HCT116 (cell line): ENCODE measurements around the gene U2AF1L4. TPM values are rescaled to one million over a fixed set of nuclear protein-coding genes. Genes with fewer than 3 reads are reported as not detected.

Experiments used
- ATAC-seq: fragments of 200-7000 bp; cut with Tn5 transposase; 2 replicates; pipeline ENCODE4 v1.9.1; 2020; ENCODE audit warnings: mild to moderate bottlenecking, moderate library complexity
- BruUV-seq: library from RNA; stranded (reverse); fragments of 400-500 nt; replicated peaks from 2 replicates; lab custom pipeline; 2021; lab: Mats Ljungman, UMichigan
- CTCF ChIA-PET: fragments of 300-600 bp; sonication (Branson Sonifier 250); formaldehyde crosslinking; loops from one replicate; lab custom pipeline; 2021; ENCODE audit warnings: antibody characterized with exemption; lab: Charles Lee
- POLR2A ChIA-PET: fragments of 300-600, 350-600 bp; sonication (Branson Sonifier 250); formaldehyde crosslinking; loops from one replicate; lab custom pipeline; 2021; ENCODE audit warnings: antibody characterized with exemption; lab: Charles Lee
- RAD21 ChIA-PET, 2 experiments: fragments of 300-600 bp; sonication (Branson Sonifier 250); formaldehyde crosslinking; loops; one replicate each; lab custom pipeline; 2023; ENCODE audit warnings: low total read pairs in 2 of 2; ENCODE audit not compliant: uncharacterized antibody in 2 of 2, unreplicated experiment in 2 of 2, low non-redundant PET in 1 of 2; lab: Charles Lee
- DNase-seq: peaks from one replicate; pipeline ENCODE4 v3.0.0-alpha.2; 2010; ENCODE audit warnings: low read depth, low spot score
- H2AFZ ChIP-seq: fragments of 200-600 bp; shearing (Covaris generic), sonication (generic); 2 replicates; pipeline ENCODE4 v1.6.1; 2017; ENCODE audit warnings: low read depth, mixed run types, mixed read lengths, antibody characterized with exemption, low read length; ENCODE audit not compliant: poor library complexity, severe bottlenecking
- H3K27ac ChIP-seq: 2 replicates; pipeline ENCODE4 v1.5.1; 2012; ENCODE audit warnings: low read depth, low read length
- H3K27me3 ChIP-seq: fragments of 200-600 bp; sonication (generic); 2 replicates; pipeline ENCODE4 v1.6.1; 2016; ENCODE audit warnings: mixed run types, low read length, mixed read lengths; ENCODE audit not compliant: insufficient read depth
- H3K36me3 ChIP-seq, 2 experiments: fragments of 200-500 bp in 1 of 2; fragments of 200-600 bp in 1 of 2; sonication (Bioruptor generic) in 1 of 2; sonication (generic) in 1 of 2; 2 replicates each; pipeline versions ENCODE4 v1.5.1 to v1.6.1; 2014 to 2016; ENCODE audit warnings: low read length in 2 of 2, inconsistent platforms in 1 of 2, mixed read lengths in 1 of 2, mixed run types in 1 of 2; ENCODE audit not compliant: insufficient read depth in 2 of 2, control insufficient read depth in 1 of 2
- H3K4me1 ChIP-seq, 2 experiments: fragments of 200-600 bp in 1 of 2; sonication (generic) in 1 of 2; 2 replicates each; pipeline versions ENCODE4 v1.5.1 to v1.6.1; 2012 to 2017; ENCODE audit warnings: low read length in 2 of 2, inconsistent platforms in 1 of 2, mild to moderate bottlenecking in 1 of 2, mixed read lengths in 1 of 2, mixed run types in 1 of 2, moderate library complexity in 1 of 2; ENCODE audit not compliant: insufficient read depth in 2 of 2, control insufficient read depth in 1 of 2
- H3K4me2 ChIP-seq: fragments of 200-600 bp; sonication (generic); 2 replicates; pipeline ENCODE4 v1.6.1; 2017; ENCODE audit warnings: mixed run types, low read length, mixed read lengths
- H3K4me3 ChIP-seq, 2 experiments: fragments of 200-600 bp in 1 of 2; sonication (generic) in 1 of 2; replicated peaks in 1 of 2; 2 replicates each; pipeline ENCODE4 v1.5.1; 2011 to 2016; ENCODE audit warnings: low read length in 2 of 2, control low read depth in 1 of 2, low read depth in 1 of 2, mild to moderate bottlenecking in 1 of 2, mixed read lengths in 1 of 2, mixed run types in 1 of 2
- H3K79me2 ChIP-seq: fragments of 200-600 bp; sonication (generic); 2 replicates; pipeline ENCODE4 v1.6.1; 2017; ENCODE audit warnings: mild to moderate bottlenecking, mixed run types, low read length, moderate library complexity, mixed read lengths; ENCODE audit not compliant: insufficient read depth
- H3K9ac ChIP-seq: fragments of 200-600 bp; sonication (generic); 2 replicates; pipeline ENCODE4 v1.6.1; 2016; ENCODE audit warnings: low read length, mixed read lengths
- H3K9me2 ChIP-seq: fragments of 200-600 bp; sonication (generic), shearing (Covaris generic); 2 replicates; pipeline ENCODE4 v1.6.1; 2017; ENCODE audit warnings: mixed run types, mild to moderate bottlenecking, moderate library complexity; ENCODE audit not compliant: insufficient read depth
- H3K9me3 ChIP-seq, 2 experiments: fragments of 200-500 bp in 1 of 2; fragments of 200-600 bp in 1 of 2; sonication (Bioruptor generic) in 1 of 2; sonication (generic) in 1 of 2; 2 replicates each; pipeline ENCODE4 v1.6.1; 2014 to 2017; ENCODE audit warnings: low read length in 2 of 2, mixed read lengths in 2 of 2, inconsistent platforms in 1 of 2, low read depth in 1 of 2, mild to moderate bottlenecking in 1 of 2, mixed run types in 1 of 2, moderate library complexity in 1 of 2; ENCODE audit not compliant: control insufficient read depth in 1 of 2, insufficient read depth in 1 of 2
- H4K20me1 ChIP-seq: fragments of 200-600 bp; sonication (generic), shearing (Covaris generic); 2 replicates; pipeline ENCODE4 v1.6.1; 2017; ENCODE audit warnings: mixed run types, mild to moderate bottlenecking, moderate library complexity; ENCODE audit not compliant: insufficient read depth
- ATF3 ChIP-seq: IDR thresholded peaks from 2 replicates; pipeline ENCODE4 v1.6.1; 2012
- CEBPB ChIP-seq: IDR thresholded peaks from 2 replicates; pipeline ENCODE4 v1.6.1; 2012; ENCODE audit warnings: low read depth
- EGR1 ChIP-seq: IDR thresholded peaks from 2 replicates; pipeline ENCODE4 v1.6.1; 2012; ENCODE audit warnings: low read depth
- ELF1 ChIP-seq: IDR thresholded peaks from 2 replicates; pipeline ENCODE4 v1.6.1; 2012; ENCODE audit warnings: low read depth, borderline replicate concordance
- EZH2 ChIP-seq: fragments of 200-600 bp; sonication (generic); IDR thresholded peaks from 2 replicates; pipeline ENCODE4 v1.6.1; 2017; ENCODE audit warnings: antibody characterized with exemption, mixed run types
- EZH2phosphoT487 ChIP-seq: fragments of 200-600 bp; IDR thresholded peaks from 2 replicates; pipeline ENCODE4 v1.6.1; 2018; ENCODE audit warnings: antibody characterized with exemption, borderline replicate concordance
- FOSL1 ChIP-seq: IDR thresholded peaks from 2 replicates; pipeline ENCODE4 v1.6.1; 2012; ENCODE audit warnings: low read depth
- JUND ChIP-seq: IDR thresholded peaks from 2 replicates; pipeline ENCODE4 v1.6.1; 2012
- MAX ChIP-seq: IDR thresholded peaks from 2 replicates; pipeline ENCODE4 v1.6.1; 2012
- POLR2AphosphoS5 ChIP-seq: IDR thresholded peaks from 2 replicates; pipeline ENCODE4 v1.6.1; 2011; ENCODE audit warnings: mild to moderate bottlenecking, low read depth, low read length, moderate library complexity
- RAD21 ChIP-seq: IDR thresholded peaks from 2 replicates; pipeline ENCODE4 v1.6.1; 2012; ENCODE audit warnings: low read depth, mild to moderate bottlenecking
- REST ChIP-seq: IDR thresholded peaks from 2 replicates; pipeline ENCODE4 v1.6.1; 2012; ENCODE audit warnings: low read depth
- SP1 ChIP-seq: IDR thresholded peaks from 2 replicates; pipeline ENCODE4 v1.6.1; 2012; ENCODE audit warnings: low read depth
- TCF7L2 ChIP-seq: IDR thresholded peaks from 2 replicates; pipeline ENCODE4 v1.7.0; 2011; ENCODE audit warnings: borderline replicate concordance, inconsistent platforms; ENCODE audit not compliant: insufficient read depth, insufficient read length; ENCODE audit errors: extremely low read depth
- YY1 ChIP-seq: IDR thresholded peaks from 2 replicates; pipeline ENCODE4 v1.6.1; 2011; ENCODE audit warnings: low read length, low read depth, moderate library complexity, mild to moderate bottlenecking; ENCODE audit not compliant: insufficient replicate concordance; ENCODE audit errors: extremely low read depth
- ZBTB33 ChIP-seq: IDR thresholded peaks from 2 replicates; pipeline ENCODE4 v1.6.1; 2011; ENCODE audit warnings: mild to moderate bottlenecking, low read length, moderate library complexity; ENCODE audit not compliant: insufficient replicate concordance; ENCODE audit errors: extremely low read depth
- intact Hi-C: fragments of 100-400 bp; cut with micrococcal nuclease; formaldehyde crosslinking; loops from 2 replicates; pipeline ENCODE4 v1.10.0; 2022
- total RNA-seq: library from RNA; stranded (reverse); gene quantifications from one replicate; pipeline ENCODE4 v1.2.1, GENCODE V29; 2021; ENCODE audit not compliant: unreplicated experiment

The U2AF1L4 gene
- total RNA-seq, 1 experiment from 2014 or later: 15.6 TPM

- H3K27ac ChIP-seq: no peak overlapping the region
- ChIA-PET CTCF (no interaction called here), RAD21 (no interaction called here), POLR2A (no interaction called here)
- H2AFZ ChIP-seq: no peak overlapping the region
- H3K9ac ChIP-seq: no peak overlapping the region
- H3K9me2 ChIP-seq: no peaks in the 10 kb centered on the region
- no peak overlapping the region for H3K4me3 ChIP-seq
- peaks cover 8% of the 10 kb centered on the region for H3K79me2 ChIP-seq
- TF ChIP-seq MAX (no peak), JUND (no peak), CEBPB (no peak), EZH2 (no peak), EGR1 (no peak), EZH2phosphoT487 (no peak), ATF3 (no peak), REST (no peak), FOSL1 (no peak), TCF7L2 (no peak), POLR2AphosphoS5 (no peak), ZBTB33 (no peak), SP1 (no peak), ELF1 (no peak), RAD21 (no peak), YY1 (no peak)
- intact Hi-C loops: loop anchor here (10.0 kb wide), 1 partner anchor 359 kb away; the partner anchor contains the start of gene FFAR3
- no peaks in the 10 kb centered on the region for H3K9me3 ChIP-seq
- DNase-seq: no peak
- no peak overlapping the region for H3K4me2 ChIP-seq
- H3K36me3 ChIP-seq: no peaks in the 10 kb centered on the region
- H3K4me1 ChIP-seq: peaks cover 9 to 33% of the 10 kb centered on the region in 2 experiments; a peak in 3 of 4 replicates
- no peak for ATAC-seq
- H4K20me1 ChIP-seq: no peaks in the 10 kb centered on the region
- no peaks in the 10 kb centered on the region for H3K27me3 ChIP-seq
- no TSS peak for BruUV-seq
Measured at GRCh38 chr19:35713506-35713850, 31.7 kb downstream of the U2AF1L4 start.
